Activated T-cell treated with anti-CD3 and anti-CD28 coated beads for 24 hours (primary cell): ENCODE results near the gene HEATR1.
"Not testable (repeated sequence)": the region's sequence is repeated elsewhere in the genome, so short reads cannot be mapped to it uniquely, and the experiment has no call there.

Experiments
- DNase-seq: peaks from one replicate; pipeline ENCODE4 v3.0.0-alpha.2; 2020; ENCODE audit warnings: low read depth

The HEATR1 gene

GRCh38 chr1:236509647-236510401, 94.5 kb downstream of the HEATR1 start:
- no peak for DNase-seq

GRCh38 chr1:236509203-236509602, 95.1 kb downstream of the HEATR1 start:
- no peak for DNase-seq

DNA sequence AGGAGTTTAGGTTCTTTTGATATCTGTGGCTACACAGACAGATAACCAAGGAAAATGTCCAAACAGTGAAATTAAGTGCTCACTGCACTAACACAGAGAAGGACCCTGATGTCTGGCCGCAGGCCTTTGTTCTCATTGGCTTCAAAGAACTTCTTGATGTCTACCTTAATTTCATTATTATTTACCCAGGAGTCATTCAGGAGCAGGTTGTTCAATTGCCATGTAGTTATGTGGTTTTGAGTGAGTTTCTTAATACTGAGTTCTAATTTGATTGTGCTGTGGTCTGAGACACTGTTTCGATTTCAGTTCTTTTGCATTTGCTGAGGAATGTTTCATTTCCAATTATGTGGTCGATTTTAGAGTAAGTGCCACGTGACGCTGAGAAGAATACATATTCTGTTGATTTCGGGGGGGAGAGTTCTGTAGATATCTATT, 95.7 kb downstream of the HEATR1 start:
- DNase-seq: no peak

- DNase-seq: no peak
Measured at GRCh38 chr1:236507022-236507700, 97.2 kb downstream of the HEATR1 start.

- DNase-seq: not testable (repeated sequence)
Measured at GRCh38 chr1:236504338-236504737, 100.0 kb downstream of the HEATR1 start.

DNA sequence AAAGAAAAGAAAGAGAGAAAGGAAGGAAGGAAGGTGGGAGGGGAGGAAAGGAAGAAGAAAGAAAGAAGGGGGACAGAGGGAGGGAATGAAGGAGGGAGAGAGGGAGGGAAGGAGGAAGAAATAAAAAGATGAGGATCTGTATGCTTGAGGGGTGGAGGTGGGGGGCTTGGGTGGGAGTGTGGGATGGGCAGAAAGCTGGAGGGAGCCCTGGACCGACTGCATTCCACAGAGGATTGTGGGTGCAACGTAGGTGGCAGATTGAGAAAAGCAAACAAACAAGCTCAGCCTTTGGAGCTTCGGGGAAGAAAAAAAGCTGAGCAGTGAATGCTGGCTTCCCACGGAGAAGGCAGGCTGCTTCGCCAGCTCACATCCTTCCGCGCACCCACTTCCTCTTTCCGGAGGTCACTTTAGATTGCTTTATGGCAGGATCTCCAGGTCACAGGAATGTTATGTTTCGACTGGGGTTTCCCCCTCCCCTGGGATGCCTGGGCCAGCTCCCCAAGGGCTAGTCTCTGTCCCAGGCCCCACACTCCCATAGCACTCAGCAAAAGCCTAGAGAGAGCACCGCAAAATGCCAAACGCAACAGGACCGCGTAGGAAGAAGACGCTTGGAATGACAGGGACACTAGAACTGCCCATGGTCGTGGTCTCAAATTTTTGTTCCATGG, 101.2 kb downstream of the HEATR1 start:
- DNase-seq: no peak

DNA sequence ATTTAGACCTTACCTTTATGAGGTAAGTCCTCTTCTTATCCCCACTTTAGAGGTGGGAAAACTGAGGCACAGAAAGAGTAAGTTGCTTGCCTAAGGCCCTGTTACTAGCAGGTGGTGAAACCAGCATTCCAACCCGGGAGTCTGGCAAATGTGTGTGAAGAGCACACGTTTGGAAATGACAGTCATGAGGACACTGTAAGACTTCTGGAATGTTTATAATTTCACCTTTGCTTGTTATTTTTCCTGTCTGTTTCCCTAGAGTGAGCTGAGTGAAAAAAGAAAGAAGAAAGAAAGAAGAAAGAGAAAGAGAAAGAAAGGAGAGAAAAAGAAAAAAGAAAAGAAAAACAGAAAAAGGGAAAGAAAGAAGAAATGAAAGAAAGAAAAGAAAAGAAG, 101.7 kb downstream of the HEATR1 start:
- no peak for DNase-seq

DNA sequence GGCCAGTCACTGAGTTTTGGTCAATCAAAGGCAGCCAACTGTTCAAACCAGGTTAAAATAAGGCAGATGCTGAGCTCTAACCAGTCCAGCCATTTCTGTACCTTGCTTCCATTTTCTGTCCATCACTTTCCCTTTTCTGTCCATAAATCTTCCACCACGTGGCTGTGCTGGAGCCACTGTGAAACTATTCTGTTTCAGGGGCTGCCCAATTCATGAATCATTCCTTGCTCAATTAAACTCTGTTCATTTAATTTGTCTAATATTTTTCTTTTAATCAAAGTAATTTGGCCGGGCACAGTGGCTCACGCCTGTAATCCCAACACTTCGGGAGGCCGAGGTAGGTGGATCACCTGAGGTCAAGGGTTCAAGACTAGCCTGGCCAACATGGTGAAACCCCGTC, 103.2 kb downstream of the HEATR1 start:
- DNase-seq: no peak
